Measurements from ENCODE around the gene DACT2.

DNA sequence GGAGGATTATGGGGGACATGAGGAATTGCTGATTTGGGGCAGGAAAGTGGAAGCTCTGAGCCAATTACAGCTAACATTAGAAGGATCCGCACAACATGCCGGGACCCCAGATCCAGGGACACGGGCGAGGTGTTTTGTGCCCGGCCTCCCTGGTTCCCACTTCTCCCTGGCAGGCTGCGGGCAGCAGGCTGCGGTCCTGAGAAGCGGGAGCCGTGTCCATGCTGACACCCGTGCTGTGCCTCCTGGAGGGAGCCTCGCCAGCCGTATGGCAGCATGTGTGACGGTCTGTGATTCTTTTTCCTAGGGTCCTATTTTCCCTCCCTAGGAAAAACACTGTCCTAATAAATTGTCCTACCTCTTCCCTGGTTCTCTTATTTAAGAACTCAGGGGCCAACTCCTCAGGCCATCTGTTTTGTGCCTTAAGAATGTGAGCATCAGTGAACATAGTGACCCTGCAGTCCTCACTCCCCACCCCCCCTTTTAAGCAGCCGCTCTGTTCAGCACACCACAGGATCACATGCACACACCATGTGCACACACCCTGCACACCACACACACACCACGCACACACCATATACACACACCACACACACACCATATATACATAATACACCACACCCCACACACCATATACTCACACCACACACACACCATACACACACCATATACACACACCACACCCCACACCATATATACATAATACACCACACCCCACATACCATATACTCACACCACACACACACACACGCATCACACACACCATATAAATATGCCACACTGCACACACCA lies 49.9 kb downstream of the DACT2 start:
- TF ChIP-seq ZFP3 (CRISPR knock-in tag; IDR thresholded peaks at IDR 0.05) (no peak), ESRRG (CRISPR knock-in tag; IDR thresholded peaks at IDR 0.05) (no peak), ZFP30 (CRISPR knock-in tag; IDR thresholded peaks at IDR 0.05) (no peak), ARNTL (CRISPR knock-in tag; IDR thresholded peaks at IDR 0.05; ENCODE audit: borderline replicate concordance, low read depth) (no peak)
- TF ChIP-seq, protein P1, sequence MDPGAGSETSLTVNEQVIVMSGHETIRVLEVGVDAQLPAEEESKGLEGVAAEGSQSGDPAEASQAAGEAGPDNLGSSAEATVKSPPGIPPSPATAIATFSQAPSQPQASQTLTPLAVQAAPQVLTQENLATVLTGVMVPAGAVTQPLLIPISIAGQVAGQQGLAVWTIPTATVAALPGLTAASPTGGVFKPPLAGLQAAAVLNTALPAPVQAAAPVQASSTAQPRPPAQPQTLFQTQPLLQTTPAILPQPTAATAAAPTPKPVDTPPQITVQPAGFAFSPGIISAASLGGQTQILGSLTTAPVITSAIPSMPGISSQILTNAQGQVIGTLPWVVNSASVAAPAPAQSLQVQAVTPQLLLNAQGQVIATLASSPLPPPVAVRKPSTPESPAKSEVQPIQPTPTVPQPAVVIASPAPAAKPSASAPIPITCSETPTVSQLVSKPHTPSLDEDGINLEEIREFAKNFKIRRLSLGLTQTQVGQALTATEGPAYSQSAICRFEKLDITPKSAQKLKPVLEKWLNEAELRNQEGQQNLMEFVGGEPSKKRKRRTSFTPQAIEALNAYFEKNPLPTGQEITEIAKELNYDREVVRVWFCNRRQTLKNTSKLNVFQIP (CRISPR knock-in tag; IDR thresholded peaks at IDR 0.05; ENCODE audit: borderline replicate concordance, low read depth): no peak
